ENCODE data around the gene E2F4.

The E2F4 gene

DNA sequence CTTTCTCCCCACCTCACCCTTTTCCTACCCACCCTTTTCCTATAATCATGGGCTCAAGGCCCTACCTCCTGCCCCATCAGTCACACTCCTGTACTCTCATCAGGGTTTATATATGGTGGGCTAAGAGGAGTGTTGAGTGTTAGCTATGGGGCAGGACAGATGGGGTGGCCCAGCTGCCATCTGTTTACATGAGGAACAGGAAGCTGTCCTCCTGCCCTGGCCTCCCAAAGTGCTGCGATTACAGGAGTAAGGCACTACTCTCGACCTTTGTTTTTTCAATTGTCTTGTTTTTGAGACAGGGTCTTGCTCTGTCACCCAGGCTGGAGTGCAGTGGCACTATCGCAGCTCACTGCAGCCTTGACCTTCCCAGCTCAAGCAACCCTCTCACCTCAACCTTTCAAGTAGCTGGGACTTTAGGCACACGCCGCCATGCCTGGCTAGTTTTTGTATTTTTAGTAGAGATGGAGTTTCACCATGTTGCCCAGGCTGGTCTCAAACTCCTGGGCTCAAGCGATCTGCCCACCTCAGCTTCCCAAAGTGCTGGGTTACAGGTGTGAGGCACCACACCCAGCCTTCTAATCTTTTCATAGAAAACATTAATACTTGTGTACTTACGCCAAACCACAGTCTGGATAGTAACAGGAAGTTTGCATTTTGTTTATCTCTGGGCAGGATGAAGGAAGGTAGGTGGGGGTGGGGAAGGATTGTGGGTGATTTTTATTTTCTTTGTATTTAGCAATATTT lies 33.9 kb upstream of the E2F4 start:
- no peak for DNase-seq

DNA sequence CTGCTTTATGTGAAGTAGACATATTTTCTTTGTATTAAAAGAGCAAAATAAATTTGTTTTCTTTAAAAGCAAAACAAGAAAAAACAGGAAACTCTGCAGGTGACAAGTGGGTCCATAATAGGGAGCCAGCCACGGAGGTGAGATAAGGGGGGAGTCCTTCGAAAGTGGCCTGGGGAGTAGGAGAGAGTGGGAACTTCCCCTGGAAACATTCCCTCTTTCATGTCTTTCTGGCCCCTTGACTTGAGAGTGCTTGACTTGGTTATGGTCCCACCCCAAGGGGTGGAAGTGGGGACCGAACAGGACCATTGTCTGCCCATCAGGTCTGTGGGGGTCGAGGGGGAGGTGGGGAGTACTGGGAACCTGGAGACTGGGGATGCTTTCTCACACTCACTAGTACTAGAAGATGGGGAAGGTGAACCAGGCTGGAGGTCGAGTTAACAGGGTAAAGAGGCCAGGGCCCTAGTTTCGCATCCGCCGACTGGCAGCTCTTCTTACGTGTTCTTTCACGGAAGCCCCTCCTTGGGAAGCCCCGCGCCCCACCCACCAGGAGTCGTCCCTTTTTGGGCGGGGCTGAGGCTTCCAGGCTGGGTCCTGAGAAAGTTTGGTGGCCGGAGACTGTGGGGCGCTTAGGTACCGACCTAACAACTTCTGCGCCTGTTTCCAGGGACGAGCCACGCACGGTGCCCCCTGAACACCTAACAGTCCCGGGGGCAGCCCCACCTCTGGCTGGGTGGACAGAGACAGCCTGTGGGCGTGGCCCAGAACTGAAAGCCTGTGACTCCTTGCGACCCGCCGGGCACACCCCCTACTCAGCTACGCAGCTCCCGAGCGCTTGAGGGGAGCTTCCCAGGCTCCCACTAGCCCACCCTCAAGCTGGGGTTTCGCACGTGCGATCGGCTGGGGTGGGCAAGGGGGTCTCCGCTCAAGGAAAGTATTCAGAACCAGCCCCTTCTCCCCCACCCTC lies 33.0 kb upstream of the E2F4 start:
- DNase-seq, result peak; percentile 42 to 77 (median 68)

DNA sequence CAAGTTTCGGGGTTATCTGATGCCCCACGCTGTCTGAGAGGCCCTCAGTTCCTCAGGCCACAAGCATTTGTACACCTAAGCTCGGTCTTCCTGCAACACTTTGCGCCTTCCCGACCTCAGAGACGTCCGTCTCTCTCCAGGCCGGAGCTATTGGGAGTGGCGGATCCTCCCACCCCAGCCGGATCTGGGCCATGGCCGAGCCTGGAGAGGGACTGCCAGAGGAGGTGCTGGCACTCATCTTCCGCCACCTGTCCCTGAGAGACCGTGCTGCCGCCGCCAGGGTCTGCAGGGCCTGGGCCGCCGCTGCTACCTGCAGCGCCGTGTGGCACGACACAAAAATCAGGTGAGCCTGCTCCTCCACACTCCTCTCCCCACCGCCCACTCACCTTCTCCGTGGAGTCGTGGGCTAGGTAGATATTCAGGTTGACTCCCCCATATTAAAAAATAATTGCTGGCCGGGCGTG lies 30.3 kb upstream of the E2F4 start:
- no peak for DNase-seq

DNA sequence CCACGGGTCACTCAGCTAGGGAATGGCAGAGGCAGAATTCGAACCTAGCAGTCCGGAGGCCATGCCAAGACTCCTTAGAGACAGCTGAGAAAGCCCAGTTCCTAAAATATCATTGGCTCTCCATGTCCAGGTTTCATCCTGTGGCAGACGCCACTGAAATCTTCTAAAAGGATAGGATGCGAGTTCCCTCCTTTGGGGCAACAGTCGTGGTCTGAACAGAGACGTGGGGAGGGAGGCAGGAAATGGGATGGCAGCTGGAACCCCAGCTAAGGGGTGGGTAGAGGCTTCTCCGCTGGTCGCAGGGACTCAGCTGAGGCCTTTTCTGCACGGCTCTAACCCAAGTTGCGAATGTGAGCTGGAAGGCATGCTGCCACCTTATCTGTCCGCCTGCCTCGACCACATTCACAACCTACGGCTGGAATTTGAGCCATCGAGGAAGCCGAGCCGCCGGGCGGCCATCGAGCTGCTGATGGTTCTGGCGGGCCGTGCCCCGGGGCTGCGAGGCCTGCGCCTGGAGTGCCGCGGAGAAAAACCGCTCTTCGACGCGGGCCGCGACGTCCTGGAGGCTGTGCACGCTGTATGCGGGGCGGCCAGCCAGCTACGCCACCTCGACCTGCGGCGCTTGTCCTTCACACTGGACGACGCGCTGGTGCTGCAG lies 29.3 kb upstream of the E2F4 start:
- peak in 3 of 4 experiments; percentile 51 to 56 (median 52) for DNase-seq

DNA sequence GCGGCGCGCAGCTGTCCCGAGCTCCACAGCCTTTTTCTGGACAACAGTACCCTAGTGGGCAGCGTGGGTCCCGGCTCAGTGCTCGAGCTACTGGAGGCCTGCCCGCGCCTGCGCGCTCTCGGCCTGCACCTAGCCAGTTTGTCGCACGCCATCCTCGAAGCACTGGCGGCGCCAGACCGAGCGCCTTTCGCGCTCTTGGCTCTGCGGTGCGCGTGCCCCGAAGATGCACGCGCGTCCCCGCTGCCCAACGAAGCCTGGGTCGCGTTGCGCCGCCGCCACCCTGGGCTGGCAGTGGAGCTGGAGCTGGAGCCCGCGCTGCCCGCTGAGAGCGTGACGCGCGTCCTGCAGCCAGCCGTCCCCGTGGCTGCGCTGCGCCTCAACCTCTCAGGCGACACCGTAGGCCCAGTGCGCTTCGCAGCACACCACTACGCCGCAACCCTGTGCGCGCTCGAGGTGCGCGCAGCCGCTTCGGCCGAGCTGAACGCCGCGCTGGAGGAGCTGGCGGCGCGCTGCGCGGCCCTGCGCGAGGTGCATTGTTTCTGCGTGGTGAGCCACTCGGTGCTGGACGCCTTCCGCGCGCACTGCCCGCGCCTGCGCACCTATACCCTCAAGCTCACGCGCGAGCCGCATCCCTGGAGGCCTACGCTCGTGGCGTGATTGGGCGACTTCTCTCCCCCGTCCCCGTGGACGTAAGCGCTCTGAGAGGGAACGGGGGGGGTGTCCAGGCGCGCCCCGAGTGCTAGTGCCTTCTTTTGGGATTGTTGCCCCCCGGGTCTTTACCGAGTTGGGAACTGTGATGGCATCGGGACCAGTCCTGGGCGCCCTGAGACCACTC lies 28.6 kb upstream of the E2F4 start:
- DNase-seq, result peak in 3 of 4 experiments; percentile 50 to 71 (median 60)

DNA sequence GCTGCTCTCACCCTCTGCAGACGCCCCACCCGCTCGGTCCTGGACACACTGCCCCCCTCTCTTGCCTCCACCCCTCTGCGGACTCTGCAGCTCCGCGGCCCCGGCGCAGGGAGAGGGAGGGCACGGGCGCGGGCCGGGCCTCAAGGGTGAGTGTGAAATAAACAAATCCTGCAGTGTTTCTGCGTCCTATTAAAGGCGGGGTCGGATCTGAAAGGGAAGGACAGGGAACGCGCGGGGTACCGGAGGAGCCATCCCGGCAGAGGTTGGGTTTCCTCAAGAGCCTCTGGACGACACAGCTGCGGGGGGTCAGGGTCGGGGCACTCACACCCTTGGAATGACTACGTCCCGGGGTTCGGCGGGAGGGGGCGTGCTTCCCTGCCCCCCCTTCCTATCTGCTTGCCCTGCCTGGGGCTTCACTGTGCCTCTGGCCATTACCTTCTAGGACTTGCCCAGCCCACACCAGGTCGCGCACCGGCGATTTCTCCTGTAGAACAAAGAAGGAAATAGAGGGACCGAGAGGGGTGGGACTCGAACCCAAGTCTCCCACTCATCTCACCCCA lies 27.9 kb upstream of the E2F4 start:
- DNase-seq, result peak in 1 of 4 experiments; percentile 34

DNA sequence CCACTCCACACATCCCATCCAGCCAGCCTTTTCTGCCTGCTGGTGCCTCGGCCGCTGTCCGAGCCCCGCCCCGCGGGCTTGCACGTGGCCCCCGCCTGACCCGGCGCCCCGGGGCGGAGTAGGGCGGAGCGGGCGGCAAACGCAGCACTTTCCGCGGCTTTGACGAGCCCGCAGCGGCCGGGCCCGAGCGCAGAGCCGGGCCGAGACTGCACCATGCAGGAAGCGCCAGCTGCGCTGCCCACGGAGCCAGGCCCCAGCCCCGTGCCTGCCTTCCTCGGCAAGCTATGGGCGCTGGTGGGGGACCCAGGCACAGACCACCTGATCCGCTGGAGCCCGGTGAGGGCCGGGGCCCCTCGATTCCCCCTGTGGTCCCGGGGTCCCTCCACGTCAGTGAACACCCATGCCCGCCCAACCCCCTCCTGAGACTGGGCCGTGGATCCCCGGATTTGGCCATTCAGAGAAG lies 27.3 kb upstream of the E2F4 start, which contains the start of gene HSF4:
Gene HSF4, plus strand, starts transcription at position 147 of the 463 bp plus-strand sequence. Its CDS starts 67 bp downstream, at position 214.
- peak; percentile 80 to 94 (median 88) for DNase-seq

DNA sequence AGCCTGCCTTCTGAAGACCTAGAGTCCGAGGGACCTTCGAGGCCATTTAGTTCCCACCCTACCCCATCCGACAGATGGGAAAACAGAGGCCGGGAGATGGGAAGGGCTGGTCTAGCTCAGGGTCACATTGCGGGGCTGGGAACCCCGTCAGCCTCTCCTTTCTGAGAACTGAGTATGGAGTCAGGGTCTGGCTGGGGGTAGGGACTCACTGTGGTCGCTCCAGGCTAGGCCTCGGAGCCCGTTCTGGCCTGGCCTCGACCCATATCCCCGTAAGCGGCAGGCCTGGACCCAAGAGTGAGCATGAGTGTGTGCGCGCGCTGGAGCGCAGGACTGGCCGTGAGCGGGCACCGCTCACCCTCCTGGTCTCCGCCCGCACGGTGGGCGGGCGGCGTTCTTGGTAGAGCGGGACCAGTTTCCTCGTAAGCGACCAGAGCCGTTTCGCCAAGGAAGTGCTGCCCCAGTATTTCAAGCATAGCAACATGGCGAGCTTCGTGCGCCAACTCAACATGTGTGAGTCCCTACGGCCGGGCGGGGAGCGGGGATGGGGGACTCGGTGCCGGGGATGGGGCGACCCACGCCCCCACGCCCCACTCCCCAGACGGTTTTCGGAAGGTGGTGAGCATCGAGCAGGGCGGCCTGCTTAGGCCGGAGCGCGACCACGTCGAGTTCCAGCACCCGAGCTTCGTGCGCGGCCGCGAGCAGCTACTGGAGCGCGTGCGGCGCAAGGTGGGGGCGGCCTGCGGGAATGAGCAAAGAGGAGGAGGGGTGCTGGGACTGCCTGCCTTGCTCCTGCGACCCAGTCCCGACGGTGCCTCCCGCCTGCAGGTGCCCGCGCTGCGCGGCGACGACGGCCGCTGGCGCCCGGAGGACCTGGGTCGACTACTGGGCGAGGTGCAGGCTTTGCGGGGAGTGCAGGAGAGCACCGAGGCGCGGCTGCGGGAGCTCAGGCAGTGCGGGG lies 26.6 kb upstream of the E2F4 start:
- DNase-seq, result peak in 3 of 4 experiments; percentile 27 to 52 (median 36)

DNA sequence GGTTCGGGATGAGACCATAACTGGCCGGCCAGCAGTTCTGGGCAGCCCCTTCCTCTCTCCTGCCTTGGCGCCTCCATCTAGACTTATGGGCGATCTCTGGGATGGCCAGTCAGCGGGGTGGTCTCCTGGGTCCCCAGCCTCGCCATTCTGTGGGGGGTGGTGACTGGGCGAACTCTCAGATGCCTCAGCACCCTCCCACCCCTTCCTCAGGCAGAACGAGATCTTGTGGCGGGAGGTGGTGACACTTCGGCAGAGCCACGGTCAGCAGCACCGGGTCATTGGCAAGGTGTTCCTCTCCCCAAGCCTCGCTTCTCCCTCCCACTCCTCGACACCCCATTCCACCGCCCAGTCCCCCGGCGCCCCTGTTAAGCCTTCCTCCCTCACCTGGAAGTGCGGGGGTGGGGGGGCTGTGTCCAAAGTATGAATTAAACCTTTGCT lies 25.8 kb upstream of the E2F4 start:
- DNase-seq, result peak in 1 of 4 experiments; percentile 21

DNA sequence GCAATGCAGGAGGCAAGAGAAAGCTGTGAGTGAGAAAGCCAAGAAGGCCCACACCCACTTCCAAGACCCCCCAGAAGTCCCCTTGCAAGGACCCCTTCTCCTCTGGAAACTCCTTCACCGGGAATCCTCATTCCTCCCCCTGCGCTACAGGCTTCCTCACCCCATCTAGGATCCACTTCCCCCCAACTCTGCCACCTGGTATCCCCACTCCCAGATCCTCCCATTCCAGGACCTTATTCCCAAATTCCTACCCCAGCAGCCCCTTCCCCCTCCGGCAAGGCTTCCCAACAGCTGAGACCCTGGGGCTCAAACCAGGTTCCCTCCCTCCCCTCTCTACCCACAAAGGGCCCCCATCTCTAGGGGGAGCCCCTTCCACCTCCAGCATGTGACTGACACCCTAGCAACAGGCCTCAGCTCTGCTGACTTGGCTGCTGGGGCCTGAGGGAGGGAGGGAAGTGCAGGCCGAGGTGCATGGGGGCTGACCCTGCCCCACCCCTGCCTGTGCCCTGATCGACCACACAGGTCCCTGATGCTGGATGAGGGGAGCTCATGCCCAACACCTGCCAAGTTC lies 25.3 kb upstream of the E2F4 start:
- DNase-seq, result peak in 3 of 4 experiments; percentile 25 to 45 (median 41)

DNA sequence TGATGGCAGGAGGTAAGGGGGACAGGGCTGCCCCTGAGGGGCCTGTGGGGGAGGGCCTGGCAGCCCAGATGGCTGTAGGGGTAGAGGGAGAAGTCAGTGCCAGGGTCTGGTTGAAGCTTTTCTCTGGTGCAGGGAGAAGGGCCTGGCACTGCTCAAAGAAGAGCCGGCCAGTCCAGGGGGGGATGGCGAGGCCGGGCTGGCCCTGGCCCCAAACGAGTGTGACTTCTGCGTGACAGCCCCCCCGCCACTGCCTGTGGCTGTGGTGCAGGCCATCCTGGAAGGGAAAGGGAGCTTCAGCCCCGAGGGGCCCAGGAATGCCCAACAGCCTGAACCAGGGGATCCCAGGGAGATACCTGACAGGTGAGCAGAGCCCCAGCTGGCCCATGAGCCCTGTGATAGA lies 24.4 kb upstream of the E2F4 start:
- DNase-seq, result no peak

DNA sequence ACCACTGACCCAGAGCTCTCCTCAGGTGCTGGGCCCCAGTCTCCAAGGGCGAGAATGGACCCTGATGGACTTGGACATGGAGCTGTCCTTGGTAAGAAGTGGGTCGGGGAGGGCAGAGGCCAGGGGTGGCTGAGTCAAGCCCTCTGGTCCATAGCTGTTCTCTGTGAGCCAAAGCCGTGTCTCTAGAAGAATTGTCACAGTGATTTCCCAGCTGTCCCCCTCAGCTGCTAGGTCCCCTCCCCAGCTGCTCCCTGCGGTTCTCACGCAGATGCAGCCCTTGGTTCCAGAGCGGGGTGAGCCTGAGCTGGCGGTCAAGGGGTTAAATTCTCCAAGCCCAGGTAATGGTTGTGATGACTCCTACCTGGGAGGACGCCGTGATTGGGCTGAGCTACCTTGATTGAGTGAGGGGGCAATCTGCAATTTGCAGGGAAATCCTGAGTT lies 22.9 kb upstream of the E2F4 start:
- DNase-seq, result no peak

DNA sequence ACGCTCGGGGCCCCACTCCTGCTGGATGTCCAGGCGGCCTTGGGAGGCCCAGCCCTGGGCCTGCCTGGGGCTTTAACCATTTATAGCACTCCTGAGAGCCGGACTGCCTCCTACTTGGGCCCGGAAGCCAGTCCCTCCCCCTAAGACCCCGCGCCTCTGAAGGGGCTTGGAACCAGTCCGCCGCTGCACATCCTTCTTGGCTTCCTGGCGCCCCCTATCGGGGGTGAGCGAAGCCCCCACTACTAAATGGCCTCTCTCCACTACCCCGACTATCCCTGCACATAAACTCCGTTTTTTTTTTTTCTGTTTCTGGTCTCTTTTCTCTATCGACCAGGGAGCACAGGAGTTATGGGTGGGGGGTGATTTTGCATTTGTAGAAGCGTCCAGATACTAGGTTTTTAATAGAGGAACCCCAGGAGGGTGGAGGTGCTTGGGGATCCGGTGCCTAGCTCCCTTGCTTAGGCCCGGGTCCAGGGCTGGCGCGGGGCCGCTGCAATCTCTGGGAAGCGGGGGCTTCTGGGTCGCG lies 22.2 kb upstream of the E2F4 start:
- peak in 3 of 4 experiments; percentile 36 to 63 (median 60) for DNase-seq

DNA sequence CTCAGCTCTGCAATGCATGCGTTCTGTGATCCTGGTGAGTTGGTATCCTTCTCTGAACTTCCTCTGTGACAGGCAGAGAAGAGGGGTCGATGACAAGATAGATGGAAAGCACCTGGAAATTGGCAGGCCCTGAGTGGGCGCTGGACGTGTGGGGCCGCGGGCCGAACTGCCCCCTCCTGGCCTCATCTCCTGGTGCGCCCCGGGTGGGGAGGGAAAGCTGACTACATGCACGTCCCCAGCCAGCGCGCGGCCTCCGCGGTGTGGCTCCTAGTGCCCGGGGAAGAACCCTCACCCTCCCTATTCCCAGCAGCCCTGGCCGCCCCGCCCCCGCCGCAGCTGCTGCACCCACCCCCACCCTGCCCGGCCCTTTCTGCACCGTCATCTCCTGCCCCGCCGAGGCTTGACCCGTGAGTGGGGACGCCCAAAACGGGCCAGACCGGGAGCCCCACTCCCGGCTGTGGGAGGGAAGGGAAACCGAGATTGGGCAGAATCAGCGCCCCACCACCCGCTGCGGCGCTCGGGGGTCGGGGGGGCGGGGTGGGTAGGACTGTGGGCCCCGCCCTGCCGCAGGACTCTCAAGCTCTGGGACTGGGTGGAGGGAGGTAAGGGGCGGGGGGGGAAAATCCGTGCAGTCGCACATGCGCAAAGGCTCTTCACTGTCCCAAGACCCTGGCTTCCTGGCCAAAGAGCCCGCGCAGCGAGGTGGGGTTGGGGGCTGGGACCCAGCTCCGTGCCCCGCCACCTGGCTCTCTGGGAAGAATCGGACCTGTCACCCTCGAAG lies 21.6 kb upstream of the E2F4 start, which contains the start of gene NOL3:
Gene NOL3, plus strand, starts transcription at position 371 of the 781 bp plus-strand sequence.
- peak; percentile 71 to 90 (median 84) for DNase-seq

DNA sequence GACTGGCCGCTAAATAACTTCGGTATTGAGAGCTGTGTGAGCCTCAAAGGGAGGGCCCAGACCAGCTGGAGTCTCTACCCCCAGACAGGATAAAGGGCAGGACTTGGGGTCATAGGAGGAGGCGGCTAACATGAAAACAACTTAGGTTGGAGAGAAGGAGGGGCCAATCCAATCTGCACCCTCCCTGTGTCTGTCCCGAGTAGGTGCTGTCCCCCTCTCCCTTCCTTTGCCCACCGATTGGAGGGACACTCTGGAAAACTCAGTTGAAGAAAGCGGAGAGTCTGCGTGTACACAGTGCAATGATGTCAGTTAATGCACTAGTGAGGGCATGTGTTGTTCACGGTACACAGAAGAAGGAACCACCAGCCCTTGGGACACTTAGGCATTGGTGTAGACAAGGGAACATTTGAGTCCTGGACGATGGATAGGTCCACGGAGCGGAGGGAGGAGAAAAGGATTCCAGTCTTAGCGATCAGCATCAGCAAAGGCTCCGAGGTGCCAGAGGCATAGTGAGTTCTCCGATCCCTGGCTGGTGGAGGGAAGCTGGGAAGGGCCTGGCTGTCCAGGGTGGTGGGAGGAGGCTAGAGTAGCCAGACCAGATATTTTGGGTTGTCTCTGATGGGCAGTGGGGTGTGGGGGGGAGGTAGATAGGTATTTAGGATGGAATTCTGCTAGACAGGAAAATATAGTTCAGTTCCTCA lies 20.9 kb upstream of the E2F4 start:
- DNase-seq, result peak in 3 of 4 experiments; percentile 41 to 57 (median 46)

DNA sequence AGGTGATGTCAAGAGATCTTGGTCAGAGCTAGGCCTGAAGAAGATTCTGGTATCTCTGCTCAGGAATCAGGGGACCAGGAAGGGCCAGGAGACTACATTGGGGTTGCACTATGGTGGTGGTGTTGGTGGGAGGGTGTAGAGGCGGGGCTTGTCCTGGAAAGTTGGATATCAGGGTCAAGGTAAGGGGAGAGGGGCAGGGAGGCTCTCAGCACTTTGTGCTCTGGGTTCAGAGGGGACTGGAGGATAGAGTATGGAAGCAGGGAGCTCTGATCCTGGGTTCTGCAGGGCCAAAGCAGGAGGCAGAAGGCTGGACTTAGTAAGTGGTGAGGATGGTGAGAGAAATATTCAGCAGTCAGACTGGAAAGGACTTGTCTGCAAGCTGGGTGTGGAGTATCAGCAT lies 18.6 kb upstream of the E2F4 start:
- DNase-seq, result no peak

Measured in suppressor macrophage (primary cell).